GM23248 (cell line): ENCODE data around the gene PNRC1.

Experiments used
- EZH2 ChIP-seq: fragments of 200-600 bp; sonication (generic); IDR thresholded peaks from 2 replicates; pipeline ENCODE4 v1.6.1; 2018; ENCODE audit warnings: antibody characterized with exemption, mild to moderate bottlenecking; ENCODE audit not compliant: insufficient read depth, poor library complexity, severe bottlenecking
- EZH2phosphoT487 ChIP-seq: fragments of 200-600 bp; sonication (generic); IDR thresholded peaks from 2 replicates; pipeline ENCODE4 v1.6.1; 2018; ENCODE audit warnings: antibody characterized with exemption, moderate library complexity, mild to moderate bottlenecking, low read depth; ENCODE audit not compliant: insufficient read depth

DNA sequence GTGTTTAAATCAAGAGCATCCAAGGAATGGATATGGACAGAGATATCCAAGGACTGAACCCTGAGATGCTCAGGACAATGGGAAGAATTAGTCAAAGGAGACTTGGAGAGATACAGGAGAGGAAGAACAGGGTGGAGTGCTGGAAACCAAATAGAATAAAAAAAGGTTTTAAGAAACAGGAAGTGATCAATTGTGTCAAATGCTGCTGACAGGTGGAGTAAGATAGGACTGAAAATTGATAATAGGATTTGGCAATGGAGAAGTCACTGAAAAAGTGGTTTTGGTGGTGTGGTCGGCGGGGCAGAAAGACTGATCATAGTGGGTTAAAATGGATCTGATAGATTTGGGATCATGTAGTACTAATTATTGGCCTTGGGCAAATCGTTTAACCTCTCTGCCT, 37.9 kb upstream of the PNRC1 start:
- TF ChIP-seq EZH2phosphoT487 (no peak), EZH2 (no peak)
